OCI-LY1 (cell line): ENCODE measurements around the gene EEF1E1.

Experiments used
- H2AFZ ChIP-seq: fragments of 200-600 bp; sonication (generic), shearing (Covaris generic); 2 replicates; pipeline ENCODE4 v1.6.0; 2014; ENCODE audit warnings: antibody characterized with exemption, mild to moderate bottlenecking, low read length
- H3F3A ChIP-seq: fragments of 200-600 bp; sonication (generic), shearing (Covaris generic); 2 replicates; pipeline ENCODE4 v1.6.0; 2014; ENCODE audit warnings: mild to moderate bottlenecking, antibody characterized with exemption, low read length, moderate library complexity; ENCODE audit not compliant: insufficient read depth
- H3K27ac ChIP-seq: fragments of 200-600 bp; sonication (generic); 2 replicates; pipeline ENCODE4 v1.5.1; 2014; ENCODE audit warnings: low read length, mixed run types, mild to moderate bottlenecking, low read depth; ENCODE audit not compliant: poor library complexity, severe bottlenecking
- H3K27me3 ChIP-seq: fragments of 200-600 bp; sonication (generic); 2 replicates; pipeline ENCODE4 v1.6.0; 2014; ENCODE audit warnings: antibody characterized with exemption, mild to moderate bottlenecking, low read length, moderate library complexity; ENCODE audit not compliant: insufficient read depth
- H3K36me3 ChIP-seq: fragments of 200-600 bp; sonication (generic); 2 replicates; pipeline ENCODE4 v1.6.1; 2014; ENCODE audit warnings: mild to moderate bottlenecking, antibody characterized with exemption, low read length, moderate library complexity, mixed read lengths; ENCODE audit not compliant: insufficient read depth
- H3K4me1 ChIP-seq: fragments of 200-600 bp; sonication (generic); 2 replicates; pipeline ENCODE4 v1.5.1; 2014; ENCODE audit warnings: mild to moderate bottlenecking, low read length, moderate library complexity; ENCODE audit not compliant: insufficient read depth, severe bottlenecking
- H3K4me2 ChIP-seq: fragments of 200-600 bp; sonication (generic), shearing (Covaris generic); 2 replicates; pipeline ENCODE4 v1.6.1; 2014; ENCODE audit warnings: low read length
- H3K4me3 ChIP-seq: fragments of 200-600 bp; sonication (generic); 2 replicates; pipeline ENCODE4 v1.5.1; 2014; ENCODE audit warnings: low read length, low read depth, mild to moderate bottlenecking, mixed read lengths; ENCODE audit not compliant: poor library complexity, severe bottlenecking
- H3K79me2 ChIP-seq: fragments of 200-600 bp; shearing (Covaris generic); 2 replicates; pipeline ENCODE4 v1.6.1; 2016; ENCODE audit warnings: mixed run types, low read length, mixed read lengths; ENCODE audit not compliant: insufficient read depth
- H3K9ac ChIP-seq: fragments of 200-600 bp; sonication (generic), shearing (Covaris generic); 2 replicates; pipeline ENCODE4 v1.6.1; 2014; ENCODE audit warnings: mild to moderate bottlenecking, low read length, mixed read lengths
- H3K9me2 ChIP-seq: fragments of 200-600 bp; sonication (generic), shearing (Covaris generic); 2 replicates; pipeline ENCODE4 v1.6.1; 2014; ENCODE audit warnings: low read depth, mild to moderate bottlenecking, low read length, mixed read lengths
- H3K9me3 ChIP-seq: fragments of 200-600 bp; shearing (Covaris generic); 2 replicates; pipeline ENCODE4 v1.6.1; 2014; ENCODE audit warnings: low read length, mixed read lengths
- H4K20me1 ChIP-seq: fragments of 200-600 bp; sonication (generic), shearing (Covaris generic); 2 replicates; pipeline ENCODE4 v1.6.0; 2016; ENCODE audit warnings: mild to moderate bottlenecking, low read length; ENCODE audit not compliant: insufficient read depth
- CTCF ChIP-seq: fragments of 200-600 bp; sonication (generic), shearing (Covaris generic); IDR thresholded peaks from 2 replicates; pipeline ENCODE4 v1.5.1; 2017; ENCODE audit warnings: mild to moderate bottlenecking, antibody characterized with exemption, low read length, moderate library complexity, mixed read lengths
- EZH2 ChIP-seq: fragments of 200-600 bp; sonication (generic), shearing (Covaris generic); IDR thresholded peaks from 2 replicates; pipeline ENCODE4 v1.8.0; 2017; ENCODE audit warnings: borderline replicate concordance, mixed run types, mild to moderate bottlenecking, antibody characterized with exemption, low read length, moderate library complexity, mixed read lengths

EEF1E1 gene

DNA sequence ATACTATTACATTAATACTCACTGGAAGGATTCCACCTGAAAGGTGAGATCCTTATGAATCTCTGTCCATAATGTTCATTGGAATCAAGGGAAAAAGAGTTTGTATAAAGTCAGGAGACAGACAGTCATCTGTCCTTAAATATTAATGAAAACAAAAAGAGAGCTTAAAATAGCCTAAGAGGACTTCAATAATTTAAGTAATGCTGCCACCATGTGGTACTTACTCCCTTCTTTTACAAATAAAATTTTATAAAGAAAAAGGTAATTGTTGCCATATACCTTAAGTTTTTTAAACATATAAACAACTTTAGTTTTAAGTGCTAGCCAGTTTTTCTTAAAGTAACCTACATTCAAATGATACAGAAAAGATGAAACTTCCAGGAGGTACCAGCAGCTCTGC lies 43.2 kb downstream of the EEF1E1 start:
- Histone ChIP-seq H3K9me2 (no peaks in the 10 kb centered on the region), H3K4me2 (no peak overlapping the region), H2AFZ (no peak overlapping the region), H3K27ac (no peak overlapping the region), H4K20me1 (no peaks in the 10 kb centered on the region), H3K36me3 (peaks cover 38% of the 10 kb centered on the region), H3K27me3 (no peaks in the 10 kb centered on the region), H3K79me2 (no peaks in the 10 kb centered on the region), H3K4me1 (peaks cover 11% of the 10 kb centered on the region), H3K4me3 (no peak overlapping the region), H3F3A (no peaks in the 10 kb centered on the region), H3K9ac (no peak overlapping the region), H3K9me3 (no peaks in the 10 kb centered on the region)
- TF ChIP-seq CTCF (peak; percentile 49), EZH2 (no peak)

- no peaks in the 10 kb centered on the region for H3K79me2 ChIP-seq
- H2AFZ ChIP-seq, result no peak overlapping the region
- no peaks in the 10 kb centered on the region for H3K27me3 ChIP-seq
- no peaks in the 10 kb centered on the region for H4K20me1 ChIP-seq
- H3K9ac ChIP-seq, result no peak overlapping the region
- H3K4me3 ChIP-seq, result no peak overlapping the region
- no peak overlapping the region for H3K27ac ChIP-seq
- no peaks in the 10 kb centered on the region for H3F3A ChIP-seq
- H3K36me3 ChIP-seq, result peaks cover 39% of the 10 kb centered on the region
- H3K4me2 ChIP-seq, result no peak overlapping the region
- TF ChIP-seq EZH2 (no peak), CTCF (no peak)
- H3K9me3 ChIP-seq, result no peaks in the 10 kb centered on the region
- no peaks in the 10 kb centered on the region for H3K9me2 ChIP-seq
- peaks cover 4% of the 10 kb centered on the region for H3K4me1 ChIP-seq
These were observed 44.6 kb downstream of the EEF1E1 start for GRCh38 chr6:8057793-8058192.

DNA sequence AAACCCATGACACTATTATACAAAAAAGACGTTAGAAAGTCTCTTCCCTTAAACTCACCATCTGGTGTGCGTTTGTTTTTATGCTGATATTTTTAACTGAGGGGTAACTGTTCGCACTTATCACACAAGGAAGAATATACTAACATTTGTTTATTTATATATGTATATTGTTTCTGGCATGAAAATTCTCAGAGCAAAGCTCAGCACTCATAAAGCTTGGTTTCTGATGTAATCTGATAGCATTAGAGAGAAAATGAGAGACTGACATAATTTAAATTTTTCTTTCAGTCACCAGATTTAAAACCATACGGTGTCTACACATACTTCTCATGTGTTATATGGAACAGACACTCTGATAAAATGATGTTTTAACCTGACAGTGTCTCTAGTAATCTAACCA lies 45.1 kb downstream of the EEF1E1 start:
- Histone ChIP-seq H3K4me2 (no peak overlapping the region), H3F3A (no peaks in the 10 kb centered on the region), H3K9me2 (no peaks in the 10 kb centered on the region), H3K9me3 (no peaks in the 10 kb centered on the region), H3K36me3 (peaks cover 39% of the 10 kb centered on the region), H3K4me3 (no peak overlapping the region), H3K9ac (no peak overlapping the region), H3K79me2 (no peaks in the 10 kb centered on the region), H2AFZ (no peak overlapping the region), H3K27ac (no peak overlapping the region), H3K4me1 (no peaks in the 10 kb centered on the region), H4K20me1 (no peaks in the 10 kb centered on the region), H3K27me3 (no peaks in the 10 kb centered on the region)
- TF ChIP-seq EZH2, result no peak
- TF ChIP-seq CTCF, result no peak
